GM18867 (cell line): ENCODE results near the gene ASCL2.
"Not testable (repeated sequence)": the region's sequence is repeated elsewhere in the genome, so short reads cannot be mapped to it uniquely, and the experiment has no call there.

ENCODE experiments used
- ATAC-seq: cut with Tn5 transposase; IDR thresholded peaks from one replicate; pipeline ENCODE4 v1.9.1; 2021; ENCODE audit warnings: mild to moderate bottlenecking, moderate library complexity; ENCODE audit not compliant: unreplicated experiment

Gene ASCL2

GRCh38 chr11:2237457-2238238, 32.7 kb downstream of the ASCL2 start:
- no peak for ATAC-seq

GRCh38 chr11:2236381-2237134, 33.8 kb downstream of the ASCL2 start:
- ATAC-seq = not testable (repeated sequence)

DNA sequence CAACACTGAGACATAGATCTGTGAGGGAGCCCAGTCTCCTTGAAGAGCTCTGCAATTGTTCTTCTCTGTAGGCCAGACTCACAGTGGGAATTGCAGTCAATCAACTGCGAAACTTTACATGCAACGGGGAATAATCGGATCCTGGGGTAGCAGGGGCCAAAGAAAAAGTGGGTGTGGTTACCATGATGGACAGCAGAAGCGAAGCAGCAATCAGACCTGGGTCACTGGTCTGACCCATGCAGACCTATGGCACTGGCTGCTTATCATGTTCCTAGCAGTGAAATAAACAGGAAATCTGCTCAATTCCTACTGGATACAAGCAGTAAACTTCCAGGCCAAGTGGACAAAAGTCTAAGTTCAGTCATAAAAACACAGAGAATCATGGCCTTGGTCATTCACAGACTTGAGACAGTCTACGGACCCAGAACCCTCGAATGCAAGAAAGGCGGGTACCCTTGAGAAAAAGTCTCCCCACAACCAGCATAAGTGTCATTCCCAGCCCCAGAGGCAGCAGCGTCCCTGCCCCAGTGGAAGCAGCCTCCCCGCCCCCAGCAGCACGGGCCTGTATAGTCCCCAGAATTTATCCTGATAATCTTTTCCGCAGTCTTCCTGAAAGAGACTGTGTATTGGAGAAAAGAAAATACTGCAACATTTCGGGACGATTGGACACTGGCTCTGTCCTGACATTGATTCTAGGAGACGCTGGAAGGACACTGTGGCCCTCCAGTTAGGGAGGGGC, 34.6 kb downstream of the ASCL2 start:
- ATAC-seq = no peak

- ATAC-seq = no peak
Observed at GRCh38 chr11:2234963-2235362, 35.4 kb downstream of the ASCL2 start.

DNA sequence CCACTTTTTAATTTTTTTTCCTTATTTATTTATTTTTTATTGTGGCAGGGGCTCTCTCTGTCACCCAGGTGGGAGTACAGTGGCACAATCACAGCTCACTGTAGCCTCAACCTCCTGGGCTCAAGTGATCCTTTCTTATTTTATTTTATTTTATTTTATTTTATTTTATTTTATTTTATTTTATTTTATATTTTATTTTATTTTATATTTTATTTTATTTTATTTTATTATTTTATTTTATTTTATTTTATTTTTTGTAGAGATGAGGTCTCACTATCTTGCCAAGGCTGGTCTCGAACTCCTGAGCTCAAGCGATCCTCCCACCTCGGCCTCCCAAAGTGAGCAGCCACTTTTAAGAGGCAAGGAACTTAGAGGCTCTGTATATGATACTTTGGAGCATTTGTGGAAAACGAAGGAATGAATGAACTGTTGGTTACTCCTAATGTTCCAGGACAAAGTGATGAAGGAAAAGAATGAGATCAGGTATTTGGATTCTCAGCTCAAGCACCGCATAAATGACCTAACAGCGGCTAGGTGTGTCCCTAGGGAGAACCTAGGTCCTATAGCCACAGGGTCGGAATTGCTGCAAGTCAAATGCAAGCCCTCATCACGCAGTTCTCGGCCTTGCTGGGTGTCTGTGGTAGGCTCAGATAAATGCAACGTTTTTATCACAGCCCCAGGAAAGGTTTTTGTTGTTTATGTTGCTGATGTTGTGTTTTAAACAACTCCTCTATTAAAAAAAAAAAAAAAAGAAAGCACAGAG, 36.5 kb downstream of the ASCL2 start:
- ATAC-seq = no peak

GRCh38 chr11:2229713-2230297, 40.6 kb downstream of the ASCL2 start:
- no peak for ATAC-seq

GRCh38 chr11:2224254-2224653, 46.1 kb downstream of the ASCL2 start:
- ATAC-seq = no peak

GRCh38 chr11:2223153-2223794, 47.1 kb downstream of the ASCL2 start:
- no peak for ATAC-seq

DNA sequence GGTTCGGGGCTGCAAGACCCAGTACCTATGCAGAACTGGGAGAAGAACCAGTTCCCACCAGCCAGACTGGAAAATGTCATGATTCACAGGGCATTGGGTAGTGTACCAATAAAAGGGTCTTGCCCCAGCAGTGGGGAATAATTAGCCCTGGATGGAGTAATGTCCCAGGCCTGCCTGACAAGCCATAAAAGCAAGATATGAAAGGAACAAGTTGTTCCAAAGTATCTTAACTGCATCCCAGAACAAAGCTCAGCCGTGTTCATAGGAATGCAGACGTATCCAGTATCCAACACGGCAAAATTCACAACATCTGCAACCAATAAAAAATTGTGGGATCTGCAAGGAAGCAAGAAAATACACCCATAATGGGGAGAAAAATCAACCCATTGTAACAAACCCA, 47.9 kb downstream of the ASCL2 start:
- no peak for ATAC-seq

GRCh38 chr11:2221591-2221990, 48.8 kb downstream of the ASCL2 start:
- ATAC-seq = no peak

DNA sequence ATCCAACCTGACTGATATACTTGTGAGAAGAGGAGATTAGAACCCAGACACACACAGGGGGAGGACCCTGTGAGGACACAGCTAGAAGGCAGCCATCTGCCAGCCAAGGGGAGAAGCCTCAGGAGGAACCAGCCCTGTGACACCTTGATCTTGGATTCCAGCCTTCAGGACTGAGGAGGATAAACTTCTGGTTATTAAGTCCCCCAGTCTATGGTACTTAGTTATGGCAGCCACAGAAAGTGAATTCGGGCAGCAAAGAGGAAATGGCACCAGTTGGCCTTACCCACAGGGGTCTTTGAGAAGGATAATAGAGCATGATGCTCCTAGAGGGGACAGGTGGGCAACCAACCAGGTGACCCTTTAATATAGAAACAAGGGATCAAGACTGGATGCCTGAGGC, 49.4 kb downstream of the ASCL2 start:
- ATAC-seq = no peak

GRCh38 chr11:2220173-2220771, 50.1 kb downstream of the ASCL2 start:
- ATAC-seq = no peak

- ATAC-seq = no peak
Observed at GRCh38 chr11:2219318-2220017, 50.9 kb downstream of the ASCL2 start.
